IPS DF 19.7 (cell line): ENCODE results near the gene MRPL37.
"Not testable (repeated sequence)": the region's sequence is repeated elsewhere in the genome, so short reads cannot be mapped to it uniquely, and the experiment has no call there.

Experiments used
- DNase-seq: peaks from one replicate; pipeline ENCODE4 v3.0.0-alpha.2; 2013; ENCODE audit warnings: low read depth, low spot score

The MRPL37 gene

GRCh38 chr1:54172614-54173599, 27.1 kb upstream of the MRPL37 start:
- DNase-seq, result no peak

- DNase-seq, result no peak
Observed at GRCh38 chr1:54173681-54174080, 26.3 kb upstream of the MRPL37 start.

- DNase-seq, result no peak
Observed at GRCh38 chr1:54174106-54174505, 25.9 kb upstream of the MRPL37 start.

- no peak for DNase-seq
Observed at GRCh38 chr1:54176621-54177327, 23.2 kb upstream of the MRPL37 start.

GRCh38 chr1:54177726-54178125, 22.2 kb upstream of the MRPL37 start:
- no peak for DNase-seq

- no peak for DNase-seq
Observed at GRCh38 chr1:54178296-54179070, 21.5 kb upstream of the MRPL37 start.

GRCh38 chr1:54180701-54181360, 19.1 kb upstream of the MRPL37 start:
- no peak for DNase-seq

GRCh38 chr1:54186056-54186455, 13.9 kb upstream of the MRPL37 start:
- DNase-seq, result no peak

- no peak for DNase-seq
Observed at GRCh38 chr1:54188291-54188690, 11.7 kb upstream of the MRPL37 start.

GRCh38 chr1:54190526-54190925, 9.4 kb upstream of the MRPL37 start:
- no peak for DNase-seq

GRCh38 chr1:54191525-54191924, 8.4 kb upstream of the MRPL37 start:
- no peak for DNase-seq

- no peak for DNase-seq
Observed at GRCh38 chr1:54193453-54193852, 6.5 kb upstream of the MRPL37 start.

- DNase-seq, result no peak
Observed at GRCh38 chr1:54199151-54199764, 709 bp upstream of the MRPL37 start.

GRCh38 chr1:54200519-54200997, 591 bp downstream of the MRPL37 start:
- DNase-seq, result no peak

- no peak for DNase-seq
Observed at GRCh38 chr1:54204199-54204598, 4.2 kb downstream of the MRPL37 start.

GRCh38 chr1:54207287-54207686, 7.3 kb downstream of the MRPL37 start:
- DNase-seq, result no peak

GRCh38 chr1:54207896-54208295, 7.9 kb downstream of the MRPL37 start:
- DNase-seq, result not testable (repeated sequence)

- DNase-seq, result no peak
Observed at GRCh38 chr1:54212872-54213271, 12.9 kb downstream of the MRPL37 start.

GRCh38 chr1:54215523-54215922, 15.6 kb downstream of the MRPL37 start:
- no peak for DNase-seq

- no peak for DNase-seq
Observed at GRCh38 chr1:54218883-54219687, 19.1 kb downstream of the MRPL37 start.
